Measurements from ENCODE around the gene GFY.

The GFY gene

GRCh38 chr19:49409441-49410029 is 15.7 kb upstream of the GFY start:
- Histone ChIP-seq H3K36me3 (ENCODE audit: insufficient read depth, insufficient read length, low read length) (no peaks in the 10 kb centered on the region), H3K4me1 (ENCODE audit: insufficient read depth, insufficient read length) (peaks cover 15% of the 10 kb centered on the region), H3K9me3 (ENCODE audit: insufficient read depth, low read length) (no peaks in the 10 kb centered on the region), H3K4me3 (ENCODE audit: insufficient read length, low read depth) (no peak overlapping the region), H3K27me3 (ENCODE audit: insufficient read depth, insufficient read length) (no peaks in the 10 kb centered on the region), H3K9ac (ENCODE audit: insufficient read length, low read depth) (no peak overlapping the region)
- no peak for DNase-seq (ENCODE audit: low read depth, low spot score)
- TF ChIP-seq SUZ12 (IDR thresholded peaks at IDR 0.05; ENCODE audit: extremely low read depth, insufficient read depth, insufficient read length): no peak
- no peak for TF ChIP-seq ZNF274 (IDR thresholded peaks at IDR 0.05; ENCODE audit: low read depth, low read length)
- no peak for TF ChIP-seq YY1 (IDR thresholded peaks at IDR 0.05; ENCODE audit: insufficient read depth, insufficient read length)

GRCh38 chr19:49411681-49412326 is 13.4 kb upstream of the GFY start:
- TF ChIP-seq SUZ12 (IDR thresholded peaks at IDR 0.05; ENCODE audit: extremely low read depth, insufficient read depth, insufficient read length) (no peak), ZNF274 (IDR thresholded peaks at IDR 0.05; ENCODE audit: low read depth, low read length) (no peak), YY1 (IDR thresholded peaks at IDR 0.05; ENCODE audit: insufficient read depth, insufficient read length) (no peak)
- Histone ChIP-seq H3K9ac (ENCODE audit: insufficient read length, low read depth) (no peak overlapping the region), H3K9me3 (ENCODE audit: insufficient read depth, low read length) (no peaks in the 10 kb centered on the region), H3K36me3 (ENCODE audit: insufficient read depth, insufficient read length, low read length) (no peaks in the 10 kb centered on the region), H3K4me3 (ENCODE audit: insufficient read length, low read depth) (no peak overlapping the region), H3K4me1 (ENCODE audit: insufficient read depth, insufficient read length) (peaks cover 21% of the 10 kb centered on the region), H3K27me3 (ENCODE audit: insufficient read depth, insufficient read length) (no peaks in the 10 kb centered on the region)
- no peak for DNase-seq (ENCODE audit: low read depth, low spot score)

- TF ChIP-seq SUZ12 (IDR thresholded peaks at IDR 0.05; ENCODE audit: extremely low read depth, insufficient read depth, insufficient read length) (no peak), ZNF274 (IDR thresholded peaks at IDR 0.05; ENCODE audit: low read depth, low read length) (no peak), YY1 (IDR thresholded peaks at IDR 0.05; ENCODE audit: insufficient read depth, insufficient read length) (no peak)
- no peaks in the 10 kb centered on the region for H3K36me3 ChIP-seq (ENCODE audit: insufficient read depth, insufficient read length, low read length)
- H3K9me3 ChIP-seq (ENCODE audit: insufficient read depth, low read length): no peaks in the 10 kb centered on the region
- H3K27me3 ChIP-seq (ENCODE audit: insufficient read depth, insufficient read length): no peaks in the 10 kb centered on the region
- no peak for DNase-seq (ENCODE audit: low read depth, low spot score)
- H3K9ac ChIP-seq (ENCODE audit: insufficient read length, low read depth): no peak overlapping the region
- no peak overlapping the region for H3K4me3 ChIP-seq (ENCODE audit: insufficient read length, low read depth)
- peaks cover 25% of the 10 kb centered on the region for H3K4me1 ChIP-seq (ENCODE audit: insufficient read depth, insufficient read length)
These were observed 11.8 kb upstream of the GFY start for GRCh38 chr19:49413348-49413747.

- no peak for TF ChIP-seq SUZ12 (IDR thresholded peaks at IDR 0.05; ENCODE audit: extremely low read depth, insufficient read depth, insufficient read length)
- TF ChIP-seq YY1 (IDR thresholded peaks at IDR 0.05; ENCODE audit: insufficient read depth, insufficient read length): no peak
- no peak for TF ChIP-seq ZNF274 (IDR thresholded peaks at IDR 0.05; ENCODE audit: low read depth, low read length)
- DNase-seq (ENCODE audit: low read depth, low spot score): no peak
- Histone ChIP-seq H3K9me3 (ENCODE audit: insufficient read depth, low read length) (no peaks in the 10 kb centered on the region), H3K4me1 (ENCODE audit: insufficient read depth, insufficient read length) (peaks cover 21% of the 10 kb centered on the region), H3K27me3 (ENCODE audit: insufficient read depth, insufficient read length) (no peaks in the 10 kb centered on the region), H3K4me3 (ENCODE audit: insufficient read length, low read depth) (no peak overlapping the region), H3K9ac (ENCODE audit: insufficient read length, low read depth) (no peak overlapping the region), H3K36me3 (ENCODE audit: insufficient read depth, insufficient read length, low read length) (no peaks in the 10 kb centered on the region)
These were observed 10.9 kb upstream of the GFY start for GRCh38 chr19:49414256-49414655.

- no peak for DNase-seq (ENCODE audit: low read depth, low spot score)
- Histone ChIP-seq H3K4me1 (ENCODE audit: insufficient read depth, insufficient read length) (peaks cover 22% of the 10 kb centered on the region), H3K27me3 (ENCODE audit: insufficient read depth, insufficient read length) (no peaks in the 10 kb centered on the region), H3K9ac (ENCODE audit: insufficient read length, low read depth) (peak overlapping the region; percentile 15), H3K36me3 (ENCODE audit: insufficient read depth, insufficient read length, low read length) (no peaks in the 10 kb centered on the region), H3K9me3 (ENCODE audit: insufficient read depth, low read length) (no peaks in the 10 kb centered on the region), H3K4me3 (ENCODE audit: insufficient read length, low read depth) (no peak overlapping the region)
- TF ChIP-seq SUZ12 (IDR thresholded peaks at IDR 0.05; ENCODE audit: extremely low read depth, insufficient read depth, insufficient read length) (no peak), ZNF274 (IDR thresholded peaks at IDR 0.05; ENCODE audit: low read depth, low read length) (no peak), YY1 (IDR thresholded peaks at IDR 0.05; ENCODE audit: insufficient read depth, insufficient read length) (no peak)
These were observed 9.9 kb upstream of the GFY start for GRCh38 chr19:49415102-49415809.

- TF ChIP-seq ZNF274 (IDR thresholded peaks at IDR 0.05; ENCODE audit: low read depth, low read length): no peak
- TF ChIP-seq YY1 (IDR thresholded peaks at IDR 0.05; ENCODE audit: insufficient read depth, insufficient read length): no peak
- no peak for TF ChIP-seq SUZ12 (IDR thresholded peaks at IDR 0.05; ENCODE audit: extremely low read depth, insufficient read depth, insufficient read length)
- Histone ChIP-seq H3K4me1 (ENCODE audit: insufficient read depth, insufficient read length) (peaks cover 25% of the 10 kb centered on the region), H3K27me3 (ENCODE audit: insufficient read depth, insufficient read length) (no peaks in the 10 kb centered on the region), H3K4me3 (ENCODE audit: insufficient read length, low read depth) (no peak overlapping the region), H3K36me3 (ENCODE audit: insufficient read depth, insufficient read length, low read length) (no peaks in the 10 kb centered on the region), H3K9me3 (ENCODE audit: insufficient read depth, low read length) (no peaks in the 10 kb centered on the region), H3K9ac (ENCODE audit: insufficient read length, low read depth) (peak overlapping the region; percentile 15)
- DNase-seq (ENCODE audit: low read depth, low spot score): no peak
These were observed 9.4 kb upstream of the GFY start for GRCh38 chr19:49415810-49416200.

- H3K9ac ChIP-seq (ENCODE audit: insufficient read length, low read depth): peak overlapping the region; percentile 42
These were observed 8.1 kb upstream of the GFY start for GRCh38 chr19:49417088-49417487.

More at GRCh38 chr19:49417088-49417487, 8.1 kb upstream of the GFY start:
- Histone ChIP-seq H3K36me3 (ENCODE audit: insufficient read depth, insufficient read length, low read length) (no peaks in the 10 kb centered on the region), H3K4me1 (ENCODE audit: insufficient read depth, insufficient read length) (peaks cover 25% of the 10 kb centered on the region), H3K27me3 (ENCODE audit: insufficient read depth, insufficient read length) (peaks cover 11% of the 10 kb centered on the region), H3K9me3 (ENCODE audit: insufficient read depth, low read length) (no peaks in the 10 kb centered on the region), H3K4me3 (ENCODE audit: insufficient read length, low read depth) (no peak overlapping the region)
- no peak for TF ChIP-seq ZNF274 (IDR thresholded peaks at IDR 0.05; ENCODE audit: low read depth, low read length)
- TF ChIP-seq SUZ12 (IDR thresholded peaks at IDR 0.05; ENCODE audit: extremely low read depth, insufficient read depth, insufficient read length): no peak
- TF ChIP-seq YY1 (IDR thresholded peaks at IDR 0.05; ENCODE audit: insufficient read depth, insufficient read length): no peak
- no peak for DNase-seq (ENCODE audit: low read depth, low spot score)

All from NT2/D1 (cell line).